SK-N-SH treated with all-trans-retinoic acid at 6 μM for 48 hours (cell line): ENCODE data around the gene ORC3.

ENCODE experiments used
- ATAC-seq: fragments of 200-7000 bp; cut with Tn5 transposase; 3 replicates; pipeline ENCODE4 v1.9.1; 2020; ENCODE audit warnings: mild to moderate bottlenecking, moderate library complexity
- ARNTL ChIP-seq: fragments of 450-650 bp; formaldehyde crosslinking; IDR thresholded peaks from 2 replicates; pipeline ENCODE4 v1.5.0; 2020; ENCODE audit warnings: low read depth, mild to moderate bottlenecking, moderate library complexity, borderline replicate concordance
- CREB5 ChIP-seq: fragments of 250-450 bp; sonication (Bioruptor Pico); IDR thresholded peaks from 2 replicates; pipeline ENCODE4 v1.5.1; 2020; ENCODE audit warnings: low read depth, mild to moderate bottlenecking, moderate library complexity
- ESRRG ChIP-seq: fragments of 250-450 bp; sonication (Bioruptor Pico); IDR thresholded peaks from 2 replicates; pipeline ENCODE4 v1.6.1; 2021; ENCODE audit warnings: mild to moderate bottlenecking
- GLIS3 ChIP-seq: fragments of 250-450 bp; sonication (Bioruptor Pico); IDR thresholded peaks from 2 replicates; pipeline ENCODE4 v1.5.0; 2020; ENCODE audit warnings: mild to moderate bottlenecking, moderate library complexity
- ISL1 ChIP-seq: fragments of 250-450 bp; sonication (Bioruptor Pico); IDR thresholded peaks from 2 replicates; pipeline ENCODE4 v2.1.2; 2022; ENCODE audit warnings: mild to moderate bottlenecking, moderate library complexity
- OSR1 ChIP-seq: fragments of 250-450 bp; sonication (Bioruptor Pico); IDR thresholded peaks from 2 replicates; pipeline ENCODE4 v1.8.0; 2022; ENCODE audit warnings: moderate library complexity, mild to moderate bottlenecking, inconsistent platforms
- PATZ1 ChIP-seq: fragments of 250-450 bp; sonication (Bioruptor Pico); IDR thresholded peaks from 2 replicates; pipeline ENCODE4 v1.8.0; 2020; ENCODE audit warnings: mild to moderate bottlenecking, moderate library complexity, borderline replicate concordance
- POU6F1 ChIP-seq: fragments of 250-450 bp; sonication (Bioruptor Pico); IDR thresholded peaks from 2 replicates; pipeline ENCODE4 v1.8.0; 2021; ENCODE audit warnings: low read depth, mild to moderate bottlenecking, moderate library complexity, borderline replicate concordance
- PPARA ChIP-seq: fragments of 250-450 bp; sonication (Bioruptor Pico); IDR thresholded peaks from 2 replicates; pipeline ENCODE4 v1.5.0; 2020; ENCODE audit warnings: mild to moderate bottlenecking, borderline replicate concordance
- RARB ChIP-seq: fragments of 250-450 bp; sonication (Bioruptor Pico); IDR thresholded peaks from 2 replicates; pipeline ENCODE4 v1.8.0; 2021; ENCODE audit warnings: mild to moderate bottlenecking, moderate library complexity
- SNAI2 ChIP-seq: fragments of 250-450 bp; sonication (Bioruptor Pico); IDR thresholded peaks from 2 replicates; pipeline ENCODE4 v1.5.0; 2020; ENCODE audit warnings: mild to moderate bottlenecking, moderate library complexity
- TCF4 ChIP-seq: fragments of 250-450 bp; sonication (Bioruptor Pico); IDR thresholded peaks from 2 replicates; pipeline ENCODE4 v1.8.0; 2021; ENCODE audit warnings: mild to moderate bottlenecking, moderate library complexity, borderline replicate concordance
- TOX ChIP-seq: fragments of 250-450 bp; sonication (Bioruptor Pico); IDR thresholded peaks from 2 replicates; pipeline ENCODE4 v1.8.0; 2021; ENCODE audit warnings: mild to moderate bottlenecking, moderate library complexity, borderline replicate concordance
- TSHZ2 ChIP-seq: fragments of 250-450 bp; sonication (Bioruptor Pico); IDR thresholded peaks from 2 replicates; pipeline ENCODE4 v1.5.0; 2020; ENCODE audit warnings: mild to moderate bottlenecking, moderate library complexity
- ZC3H10 ChIP-seq: fragments of 250-450 bp; sonication (Bioruptor Pico); IDR thresholded peaks from 2 replicates; pipeline ENCODE4 v1.5.1; 2021; ENCODE audit warnings: mild to moderate bottlenecking, moderate library complexity
- ZFP3 ChIP-seq: fragments of 250-450 bp; sonication (Bioruptor Pico); IDR thresholded peaks from 2 replicates; pipeline ENCODE4 v1.5.0; 2020; ENCODE audit warnings: mild to moderate bottlenecking, moderate library complexity
- ZFP30 ChIP-seq: fragments of 450-650 bp; formaldehyde crosslinking; IDR thresholded peaks from 2 replicates; pipeline ENCODE4 v1.5.0; 2022; ENCODE audit warnings: mild to moderate bottlenecking, moderate library complexity
- ZNF565 ChIP-seq: fragments of 450-650 bp; formaldehyde crosslinking; conservative IDR thresholded peaks from 2 replicates; pipeline ENCODE4 v1.5.0; 2020; ENCODE audit warnings: low read depth, mild to moderate bottlenecking, moderate library complexity
- ZNF70 ChIP-seq: fragments of 450-650 bp; formaldehyde crosslinking; IDR thresholded peaks from 2 replicates; pipeline ENCODE4 v1.5.0; 2020; ENCODE audit warnings: mild to moderate bottlenecking, moderate library complexity

ORC3 gene

GRCh38 chr6:87541744-87542143, 48.2 kb upstream of the ORC3 start:
- no peak for ATAC-seq
- no peak for TF ChIP-seq ZFP3
- TF ChIP-seq TSHZ2 (CRISPR knock-in tag): no peak

- ATAC-seq: no peak
- TF ChIP-seq OSR1 (CRISPR knock-in tag): no peak
- TF ChIP-seq POU6F1 (CRISPR knock-in tag): no peak
- no peak for TF ChIP-seq ZNF70 (CRISPR knock-in tag)
- TF ChIP-seq ESRRG (CRISPR knock-in tag): no peak
- no peak for TF ChIP-seq CREB5 (CRISPR knock-in tag)
- no peak for TF ChIP-seq TCF4 (CRISPR knock-in tag)
- no peak for TF ChIP-seq ISL1
- TF ChIP-seq ZNF565 (CRISPR knock-in tag): no peak
- no peak for TF ChIP-seq RARB (CRISPR knock-in tag)
Observed at GRCh38 chr6:87543696-87544473, 46.0 kb upstream of the ORC3 start.

GRCh38 chr6:87544474-87544735, 45.5 kb upstream of the ORC3 start:
- TF ChIP-seq ZC3H10 (CRISPR knock-in tag) (no peak), ZNF565 (CRISPR knock-in tag) (no peak), ARNTL (CRISPR knock-in tag) (no peak), RARB (CRISPR knock-in tag) (no peak), ZNF70 (CRISPR knock-in tag) (no peak), GLIS3 (CRISPR knock-in tag) (no peak)
- TF ChIP-seq, all 23 proteins: peak for 0
- no peak for ATAC-seq

- no peak for ATAC-seq
- TF ChIP-seq ZNF70 (CRISPR knock-in tag) (no peak), TCF4 (CRISPR knock-in tag) (no peak), ESRRG (CRISPR knock-in tag) (no peak), ZFP30 (no peak), TOX (CRISPR knock-in tag) (no peak), CREB5 (CRISPR knock-in tag) (no peak), ZFP3 (no peak), ZNF565 (CRISPR knock-in tag) (no peak), GLIS3 (CRISPR knock-in tag) (no peak), ZC3H10 (CRISPR knock-in tag) (no peak), PPARA (no peak), ARNTL (CRISPR knock-in tag) (no peak), TSHZ2 (CRISPR knock-in tag) (no peak), POU6F1 (CRISPR knock-in tag) (no peak), SNAI2 (CRISPR knock-in tag) (no peak), PATZ1 (CRISPR knock-in tag) (no peak)
Observed at GRCh38 chr6:87551799-87552198, 38.1 kb upstream of the ORC3 start.
